B cell (primary cell): ENCODE measurements around the gene FGD4. TPM values are rescaled to one million over a fixed set of nuclear protein-coding genes. Genes with fewer than 3 reads are reported as not detected.

Source experiments
- ATAC-seq: fragments of 200-7000 bp; cut with Tn5 transposase; one replicate; pipeline ENCODE4 v1.10.0; 2021; ENCODE audit warnings: low read depth, mild to moderate bottlenecking, moderate number of reproducible peaks, moderate library complexity
- CTCF ChIA-PET: fragments of 350-600 bp; sonication (Branson Sonifier 250); formaldehyde crosslinking; loops from one replicate; lab custom pipeline; 2021; ENCODE audit warnings: antibody characterized with exemption, inconsistent platforms; lab: Charles Lee
- POLR2A ChIA-PET: fragments of 350-600 bp; sonication (Branson Sonifier 250); formaldehyde crosslinking; loops from one replicate; lab custom pipeline; 2021; ENCODE audit warnings: antibody characterized with exemption; lab: Charles Lee
- DNase-seq: peaks from one replicate; pipeline ENCODE4 v3.0.0; 2013
- H2AFZ ChIP-seq: 2 replicates; pipeline ENCODE4 v1.6.1; 2012; ENCODE audit warnings: mild to moderate bottlenecking, low read depth, low read length; ENCODE audit not compliant: insufficient read depth, poor library complexity, severe bottlenecking
- H3K27ac ChIP-seq, 2 donors: 1 replicate in 1 of 2; 2 replicates in 1 of 2; pipeline ENCODE4 v1.5.1; 2012 to 2013; ENCODE audit warnings: low read length in 2 of 2, mild to moderate bottlenecking in 2 of 2, moderate library complexity in 1 of 2
- H3K27me3 ChIP-seq, 4 experiments: fragments of 200-600 bp in 1 of 4; sonication (generic) in 1 of 4; replicated peaks in 1 of 4; 1 replicate in 2 of 4; 2 replicates in 2 of 4; pipeline versions ENCODE4 v1.6.1 to v1.7.0; 2013 to 2016; ENCODE audit warnings: low read length in 3 of 4, mild to moderate bottlenecking in 2 of 4, mixed read lengths in 1 of 4, moderate library complexity in 1 of 4; ENCODE audit not compliant: insufficient read depth in 4 of 4, control insufficient read depth in 3 of 4; ENCODE audit errors: control extremely low read depth in 1 of 4
- H3K36me3 ChIP-seq, 2 experiments: replicated peaks in 1 of 2; 1 replicate in 1 of 2; 2 replicates in 1 of 2; pipeline versions ENCODE4 v1.6.1 to v1.7.1; 2013; ENCODE audit warnings: low read length in 1 of 2; ENCODE audit not compliant: insufficient read depth in 2 of 2, control insufficient read depth in 1 of 2; ENCODE audit errors: control extremely low read depth in 1 of 2, extremely low read depth in 1 of 2
- H3K4me1 ChIP-seq, 2 donors: fragments of 200-600 bp in 1 of 2; sonication (generic) in 1 of 2; 1 replicate in 1 of 2; 2 replicates in 1 of 2; pipeline versions ENCODE4 v1.5.1 to v1.6.1; 2013 to 2017; ENCODE audit warnings: low read length in 2 of 2; ENCODE audit not compliant: control insufficient read depth in 2 of 2, insufficient read depth in 2 of 2
- H3K4me2 ChIP-seq: replicated peaks from 2 replicates; pipeline ENCODE3; 2012; ENCODE audit warnings: mild to moderate bottlenecking, low read depth, low read length; ENCODE audit not compliant: poor library complexity, severe bottlenecking
- H3K4me3 ChIP-seq, 5 experiments: fragments of 200-600 bp in 1 of 5; sonication (generic) in 1 of 5; 1 replicate in 3 of 5; 2 replicates in 2 of 5; pipeline versions ENCODE4 v1.5.1 to v1.7.0; 2011 to 2016; ENCODE audit warnings: low read length in 4 of 5, mild to moderate bottlenecking in 4 of 5, low read depth in 2 of 5, control low read depth in 1 of 5, moderate library complexity in 1 of 5; ENCODE audit not compliant: insufficient read depth in 1 of 5; ENCODE audit errors: control extremely low read depth in 1 of 5, extremely low read depth in 1 of 5
- H3K79me2 ChIP-seq: fragments of 200-600 bp; sonication (generic); one replicate; pipeline ENCODE4 v1.6.0; 2016; ENCODE audit warnings: low read length; ENCODE audit not compliant: control insufficient read depth, insufficient read depth
- H3K9ac ChIP-seq: fragments of 200-600 bp; sonication (generic); 2 replicates; pipeline ENCODE4 v1.6.1; 2017; ENCODE audit warnings: mild to moderate bottlenecking, low read length, moderate library complexity
- H3K9me3 ChIP-seq, 3 donors: one replicate each; pipeline versions ENCODE4 v1.6.1 to v1.7.1; 2013; ENCODE audit warnings: low read length in 2 of 3; ENCODE audit not compliant: control insufficient read depth in 2 of 3, insufficient read depth in 1 of 3; ENCODE audit errors: control extremely low read depth in 1 of 3
- H4K20me1 ChIP-seq: 2 replicates; pipeline ENCODE4 v1.6.0; 2012; ENCODE audit warnings: mild to moderate bottlenecking, low read length; ENCODE audit not compliant: insufficient read depth, control insufficient read depth, poor library complexity, severe bottlenecking
- H3K27ac Mint-ChIP-seq: one replicate; pipeline ENCODE4 v1.8.0; 2021; ENCODE audit warnings: mixed read lengths
- H3K27me3 Mint-ChIP-seq: one replicate; pipeline ENCODE4 v1.8.0; 2021; ENCODE audit warnings: mixed read lengths
- H3K4me1 Mint-ChIP-seq: one replicate; pipeline ENCODE4 v1.8.0; 2021; ENCODE audit warnings: mixed read lengths
- H3K4me3 Mint-ChIP-seq: one replicate; pipeline ENCODE4 v1.8.0; 2021; ENCODE audit warnings: mixed read lengths
- H3K9me3 Mint-ChIP-seq: one replicate; pipeline ENCODE4 v1.8.0; 2022; ENCODE audit warnings: mixed read lengths; ENCODE audit not compliant: insufficient read depth
- CTCF ChIP-seq: fragments of 200-600 bp; IDR thresholded peaks from one replicate; pipeline ENCODE4 v1.8.0; 2022; ENCODE audit warnings: antibody characterized with exemption, mild to moderate bottlenecking
- EZH2 ChIP-seq: IDR thresholded peaks from 2 replicates; pipeline ENCODE4 v1.6.1; 2012; ENCODE audit warnings: borderline replicate concordance, low read depth, mild to moderate bottlenecking, moderate library complexity, low read length; ENCODE audit not compliant: insufficient read depth, poor library complexity, severe bottlenecking
- WGBS: methylation state at CpG from one replicate; pipeline ENCODE4 v1.1.5; 2013; ENCODE audit warnings: missing lambda C conversion rate; ENCODE audit not compliant: insufficient coverage; 5-methylcytosine and 5-hydroxymethylcytosine counted together
- intact Hi-C: fragments of 100-400 bp; cut with micrococcal nuclease; formaldehyde crosslinking; loops from one replicate; pipeline ENCODE4 v1.10.0; 2022
- polyA plus RNA-seq: library from polyadenylated mRNA; depleted of rRNA; stranded (reverse); fragments of >200 nt; gene quantifications from 2 replicates; pipeline ENCODE4 v1.2.3, GENCODE V29; 2012
- total RNA-seq, 2 donors: library from RNA; stranded (reverse); fragments of 120-200 nt in 1 of 2; gene quantifications; 1 replicate in 1 of 2; 2 replicates in 1 of 2; pipeline versions ENCODE4 v1.2.3 to v1.2.4, GENCODE V29; 2013 to 2022

Gene FGD4
- total and polyA plus RNA-seq, 2 donors (not counting 1 experiment from before 2014, with no cell fraction given), result 2.1 to 2.8 TPM

DNA sequence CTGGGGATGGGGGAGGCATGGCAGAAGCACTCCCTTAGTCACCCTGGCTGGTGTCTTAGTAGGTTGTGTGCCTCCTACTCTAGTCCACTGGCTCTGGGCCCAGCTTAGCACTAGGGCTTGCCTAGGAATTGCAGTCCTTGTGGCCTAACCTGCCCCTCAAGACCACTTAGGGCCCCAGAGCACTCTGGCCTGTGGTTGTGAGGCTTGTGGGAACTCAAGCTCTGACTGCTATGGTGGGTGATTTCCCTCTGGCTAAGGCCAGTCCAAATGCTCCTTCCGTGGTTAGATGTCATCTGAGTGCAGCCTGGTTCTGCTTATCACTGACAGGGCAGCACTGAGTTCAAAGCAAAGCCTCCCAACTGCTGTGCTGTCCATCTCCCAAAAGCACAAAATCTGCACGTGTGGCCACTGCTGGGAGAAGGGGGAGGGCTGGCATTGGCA is 20.2 kb downstream of the FGD4 start:
- Histone ChIP-seq H3K36me3 (no peaks in the 10 kb centered on the region), H3K27ac (no peak overlapping the region), H3K4me2 (no peak overlapping the region), H3K79me2 (no peaks in the 10 kb centered on the region), H3K27me3 (no peaks in the 10 kb centered on the region), H2AFZ (no peak overlapping the region), H3K9me3 (peaks cover 0 to 3% (median 0%) of the 10 kb centered on the region in 3 donors), H3K4me1 (no peaks in the 10 kb centered on the region), H3K9ac (no peak overlapping the region), H3K4me3 (no peak overlapping the region), H4K20me1 (no peaks in the 10 kb centered on the region)
- no peaks in the 10 kb centered on the region for H3K9me3 Mint-ChIP-seq
- intact Hi-C loops, result no loop called here
- ChIA-PET POLR2A (no interaction called here), CTCF (no interaction called here)
- ATAC-seq (no peak), DNase-seq (no peak)
- H3K4me3 Mint-ChIP-seq, result no peak overlapping the region
- peaks cover 3% of the 10 kb centered on the region for H3K27me3 Mint-ChIP-seq
- TF ChIP-seq CTCF, result no peak
- no peak for TF ChIP-seq EZH2
- no peaks in the 10 kb centered on the region for H3K4me1 Mint-ChIP-seq
- WGBS, result 0% methylated on average over 1 of the region's 2 CpGs
- no peak overlapping the region for H3K27ac Mint-ChIP-seq

- Histone ChIP-seq H3K4me3 (no peak overlapping the region), H3K27me3 (no peaks in the 10 kb centered on the region), H2AFZ (no peak overlapping the region), H3K9ac (no peak overlapping the region), H4K20me1 (no peaks in the 10 kb centered on the region), H3K36me3 (no peaks in the 10 kb centered on the region), H3K9me3 (peaks cover 0 to 3% (median 0%) of the 10 kb centered on the region in 3 donors), H3K79me2 (no peaks in the 10 kb centered on the region), H3K4me1 (no peaks in the 10 kb centered on the region), H3K27ac (no peak overlapping the region), H3K4me2 (no peak overlapping the region)
- Mint-ChIP-seq H3K9me3 (no peaks in the 10 kb centered on the region), H3K4me3 (no peak overlapping the region), H3K4me1 (no peaks in the 10 kb centered on the region), H3K27ac (no peak overlapping the region), H3K27me3 (peaks cover 3% of the 10 kb centered on the region)
- no peak for TF ChIP-seq EZH2
- TF ChIP-seq CTCF, result no peak
- DNase-seq (no peak), ATAC-seq (no peak)
- ChIA-PET POLR2A (no interaction called here), CTCF (no interaction called here)
- 96% methylated on average over 2 of the region's 2 CpGs for WGBS
- intact Hi-C loops, result no loop called here
These were observed 21.0 kb downstream of the FGD4 start for GRCh38 chr12:32420356-32420755.
